Effector memory CD8-positive, alpha-beta T cell (primary cell): ENCODE results near the gene SCN8A.

Experiments used
- ATAC-seq: fragments of 150-1000 bp; cut with Tn5 transposase; replicated peaks from 2 replicates; pipeline ENCODE4 v1.10.0; 2021; ENCODE audit warnings: mild to moderate bottlenecking, moderate library complexity
- DNase-seq, 3 experiments: peaks; one replicate each; pipeline ENCODE4 v3.0.0; 2021
- H3K27ac Mint-ChIP-seq, 2 donors: one replicate each; pipeline ENCODE4 v1.8.0; 2022; ENCODE audit warnings: mild to moderate bottlenecking in 2 of 2, mixed read lengths in 2 of 2, moderate library complexity in 2 of 2
- H3K27me3 Mint-ChIP-seq, 2 donors: one replicate each; pipeline ENCODE4 v1.8.0; 2022; ENCODE audit warnings: mixed read lengths in 2 of 2
- H3K36me3 Mint-ChIP-seq: one replicate; pipeline ENCODE4 v1.8.0; 2022; ENCODE audit warnings: mild to moderate bottlenecking, moderate library complexity, mixed read lengths; ENCODE audit not compliant: insufficient read depth
- H3K4me1 Mint-ChIP-seq, 2 donors: one replicate each; pipeline ENCODE4 v1.8.0; 2022; ENCODE audit warnings: low read depth in 2 of 2, mixed read lengths in 2 of 2
- H3K4me3 Mint-ChIP-seq, 2 donors: one replicate each; pipeline ENCODE4 v1.8.0; 2022; ENCODE audit warnings: mild to moderate bottlenecking in 2 of 2, mixed read lengths in 2 of 2, moderate library complexity in 2 of 2
- H3K9me3 Mint-ChIP-seq, 2 donors: one replicate each; pipeline ENCODE4 v1.8.0; 2022; ENCODE audit warnings: mixed read lengths in 2 of 2

SCN8A gene

GRCh38 chr12:51752234-51752889 lies 161.3 kb downstream of the SCN8A start:
- Mint-ChIP-seq H3K27me3 (peaks cover 0 to 33% of the 10 kb centered on the region in 2 donors), H3K9me3 (no peaks in the 10 kb centered on the region), H3K36me3 (no peaks in the 10 kb centered on the region), H3K4me1 (no peaks in the 10 kb centered on the region), H3K4me3 (no peak overlapping the region), H3K27ac (no peak overlapping the region)
- DNase-seq (no peak), ATAC-seq (no peak)

DNA sequence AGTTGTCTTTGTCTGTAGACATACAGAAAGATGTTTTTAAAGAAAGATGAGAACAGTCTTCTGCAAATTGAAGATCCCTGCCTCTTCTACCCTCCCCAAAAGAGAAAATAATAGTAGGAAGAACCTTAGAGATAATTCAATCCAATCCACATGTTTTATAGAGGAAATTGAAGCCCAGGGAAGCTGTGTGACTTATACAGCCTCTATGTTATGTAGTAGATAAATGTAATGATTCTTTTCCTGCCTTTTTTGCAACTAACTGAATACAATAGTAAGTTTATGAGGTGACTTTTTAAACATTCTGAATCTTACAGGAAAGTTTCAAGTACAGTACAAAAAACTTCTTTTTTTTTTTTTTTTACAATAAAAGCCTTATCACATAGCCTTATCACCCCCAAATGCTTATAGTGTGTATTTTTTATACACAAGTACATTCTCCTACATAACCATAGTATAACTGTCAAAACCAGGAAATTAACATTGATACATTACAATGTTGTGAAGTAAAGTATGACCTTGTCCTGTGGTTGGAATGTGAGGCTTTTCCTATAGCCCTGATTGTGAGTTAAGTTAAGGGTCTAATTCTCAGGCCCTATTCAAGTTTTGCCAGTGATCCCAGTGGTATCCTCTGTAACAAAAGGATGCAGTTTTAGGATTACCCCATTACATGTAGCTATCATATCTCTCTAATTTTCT lies 163.1 kb downstream of the SCN8A start:
- peaks cover 0 to 33% of the 10 kb centered on the region in 2 donors for H3K27me3 Mint-ChIP-seq
- H3K4me3 Mint-ChIP-seq = no peak overlapping the region
- ATAC-seq (no peak), DNase-seq (no peak)
- H3K9me3 Mint-ChIP-seq = no peaks in the 10 kb centered on the region
- no peaks in the 10 kb centered on the region for H3K4me1 Mint-ChIP-seq
- no peaks in the 10 kb centered on the region for H3K36me3 Mint-ChIP-seq
- H3K27ac Mint-ChIP-seq = no peak overlapping the region

- no peaks in the 10 kb centered on the region for H3K36me3 Mint-ChIP-seq
- no peak overlapping the region for H3K4me3 Mint-ChIP-seq
- no peak overlapping the region for H3K27ac Mint-ChIP-seq
- H3K9me3 Mint-ChIP-seq = no peaks in the 10 kb centered on the region
- DNase-seq (no peak), ATAC-seq (no peak)
- no peaks in the 10 kb centered on the region for H3K4me1 Mint-ChIP-seq
- H3K27me3 Mint-ChIP-seq = peaks cover 0 to 33% of the 10 kb centered on the region in 2 donors
These were observed 164.2 kb downstream of the SCN8A start for GRCh38 chr12:51755251-51755650.

DNA sequence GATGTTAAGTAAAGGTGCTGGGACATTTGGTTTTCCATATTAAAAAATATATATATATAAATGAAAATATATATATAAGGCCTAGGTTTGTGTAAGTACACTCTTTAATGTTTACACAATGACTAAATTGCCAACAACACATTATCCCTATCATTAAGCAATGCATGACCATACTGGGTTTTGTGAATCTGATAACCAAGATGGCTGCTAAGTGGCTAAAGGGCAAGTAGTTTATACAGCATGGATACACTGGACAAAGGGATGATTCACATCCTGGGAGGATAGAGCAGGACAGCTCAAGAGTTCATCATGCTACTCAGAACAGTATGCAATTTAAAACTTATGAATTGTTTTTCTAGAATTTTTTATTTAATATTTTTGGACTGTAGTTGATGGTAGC lies 168.1 kb downstream of the SCN8A start:
- H3K27ac Mint-ChIP-seq = no peak overlapping the region
- DNase-seq = no peak
- no peak for ATAC-seq
- H3K27me3 Mint-ChIP-seq = peaks cover 0 to 16% of the 10 kb centered on the region in 2 donors
- no peak overlapping the region for H3K4me3 Mint-ChIP-seq
- H3K4me1 Mint-ChIP-seq = no peaks in the 10 kb centered on the region
- no peaks in the 10 kb centered on the region for H3K9me3 Mint-ChIP-seq
- H3K36me3 Mint-ChIP-seq = no peaks in the 10 kb centered on the region

DNA sequence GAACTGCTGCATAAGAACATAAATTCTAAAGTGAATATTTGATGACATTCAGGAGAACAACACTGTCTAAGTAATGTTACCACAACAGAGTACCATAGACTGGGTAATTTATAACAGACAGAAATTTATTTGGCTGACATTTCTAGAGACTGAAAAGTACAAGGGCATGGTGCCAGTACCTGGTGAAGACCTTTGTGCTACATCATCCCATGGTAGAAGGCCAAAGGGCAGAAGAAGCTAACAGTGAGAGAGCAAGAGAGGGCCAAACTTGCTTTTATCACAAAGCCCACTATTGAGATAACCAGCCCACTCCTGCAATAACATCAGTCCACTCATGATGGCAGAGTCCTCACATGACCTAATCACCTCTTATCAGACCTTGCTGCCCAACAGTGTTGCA lies 168.7 kb downstream of the SCN8A start:
- no peak for ATAC-seq
- no peak for DNase-seq
- Mint-ChIP-seq H3K27me3 (peaks cover 0 to 16% of the 10 kb centered on the region in 2 donors), H3K9me3 (no peaks in the 10 kb centered on the region), H3K4me1 (no peaks in the 10 kb centered on the region), H3K4me3 (no peak overlapping the region), H3K27ac (no peak overlapping the region), H3K36me3 (no peaks in the 10 kb centered on the region)

- ATAC-seq (no peak), DNase-seq (no peak)
- no peaks in the 10 kb centered on the region for H3K36me3 Mint-ChIP-seq
- no peak overlapping the region for H3K27ac Mint-ChIP-seq
- H3K4me1 Mint-ChIP-seq = no peaks in the 10 kb centered on the region
- peaks cover 0 to 16% of the 10 kb centered on the region in 2 donors for H3K27me3 Mint-ChIP-seq
- no peaks in the 10 kb centered on the region for H3K9me3 Mint-ChIP-seq
- H3K4me3 Mint-ChIP-seq = no peak overlapping the region
These were observed 169.2 kb downstream of the SCN8A start for GRCh38 chr12:51760231-51760630.

DNA sequence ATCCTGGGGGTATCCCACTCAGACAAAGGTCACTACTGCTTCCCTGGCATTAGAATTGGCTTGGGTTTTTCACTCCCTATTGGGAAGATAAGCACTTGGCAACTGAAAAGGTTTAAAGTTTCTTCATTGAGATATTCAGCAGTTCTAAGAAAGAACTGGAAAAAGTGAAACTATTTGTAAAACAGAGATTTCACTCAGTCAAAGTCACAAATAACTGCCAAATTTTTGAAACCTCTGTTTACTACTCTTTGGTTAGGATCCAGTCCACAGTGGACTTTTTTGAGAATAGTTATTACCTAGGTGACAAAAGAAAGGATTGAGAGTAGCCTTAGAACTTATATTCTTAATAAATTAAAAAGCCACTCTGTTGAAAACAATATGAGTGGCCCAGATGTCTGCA lies 172.7 kb downstream of the SCN8A start:
- Mint-ChIP-seq H3K27ac (no peak overlapping the region), H3K4me3 (no peak overlapping the region), H3K9me3 (no peaks in the 10 kb centered on the region), H3K36me3 (no peaks in the 10 kb centered on the region), H3K4me1 (no peaks in the 10 kb centered on the region), H3K27me3 (peaks cover 0 to 7% of the 10 kb centered on the region in 2 donors)
- DNase-seq (no peak), ATAC-seq (no peak)

DNA sequence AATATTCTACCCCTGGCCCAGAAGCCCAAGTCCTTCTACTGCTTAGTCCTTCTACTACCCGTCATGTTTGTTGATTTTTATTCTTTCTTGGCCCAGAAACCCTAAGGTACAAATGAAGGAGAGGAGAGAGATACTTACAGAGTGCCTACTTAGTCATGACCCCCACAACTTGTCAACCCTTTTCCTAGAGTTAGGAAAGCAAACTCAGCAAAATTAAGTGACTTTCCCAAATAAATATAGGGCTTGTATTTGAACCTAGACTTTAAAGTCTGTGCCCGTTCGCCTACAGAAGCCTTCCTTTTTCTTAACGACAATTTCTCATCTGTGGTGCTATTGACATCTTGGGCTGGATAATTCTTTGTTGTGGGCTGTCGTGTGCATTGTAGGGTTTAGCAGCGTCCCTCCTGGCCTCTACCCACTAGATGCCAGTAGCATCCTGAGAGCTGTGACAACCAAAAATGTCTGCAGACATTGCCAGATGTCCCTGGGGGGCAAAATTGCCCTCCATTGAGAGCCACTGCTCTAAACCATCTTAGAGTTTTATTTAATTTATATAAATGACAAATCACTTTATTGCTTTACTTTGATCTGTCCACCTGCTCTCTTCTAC lies 175.1 kb downstream of the SCN8A start:
- ATAC-seq (no peak), DNase-seq (no peak)
- Mint-ChIP-seq H3K4me3 (no peak overlapping the region), H3K4me1 (no peaks in the 10 kb centered on the region), H3K27me3 (peaks cover 0 to 25% of the 10 kb centered on the region in 2 donors), H3K36me3 (no peaks in the 10 kb centered on the region), H3K27ac (peak overlapping the region in 1 of 2 donors; percentile 34), H3K9me3 (no peaks in the 10 kb centered on the region)

- no peak overlapping the region for H3K27ac Mint-ChIP-seq
These were observed 180.0 kb downstream of the SCN8A start for GRCh38 chr12:51771008-51771407.

DNA sequence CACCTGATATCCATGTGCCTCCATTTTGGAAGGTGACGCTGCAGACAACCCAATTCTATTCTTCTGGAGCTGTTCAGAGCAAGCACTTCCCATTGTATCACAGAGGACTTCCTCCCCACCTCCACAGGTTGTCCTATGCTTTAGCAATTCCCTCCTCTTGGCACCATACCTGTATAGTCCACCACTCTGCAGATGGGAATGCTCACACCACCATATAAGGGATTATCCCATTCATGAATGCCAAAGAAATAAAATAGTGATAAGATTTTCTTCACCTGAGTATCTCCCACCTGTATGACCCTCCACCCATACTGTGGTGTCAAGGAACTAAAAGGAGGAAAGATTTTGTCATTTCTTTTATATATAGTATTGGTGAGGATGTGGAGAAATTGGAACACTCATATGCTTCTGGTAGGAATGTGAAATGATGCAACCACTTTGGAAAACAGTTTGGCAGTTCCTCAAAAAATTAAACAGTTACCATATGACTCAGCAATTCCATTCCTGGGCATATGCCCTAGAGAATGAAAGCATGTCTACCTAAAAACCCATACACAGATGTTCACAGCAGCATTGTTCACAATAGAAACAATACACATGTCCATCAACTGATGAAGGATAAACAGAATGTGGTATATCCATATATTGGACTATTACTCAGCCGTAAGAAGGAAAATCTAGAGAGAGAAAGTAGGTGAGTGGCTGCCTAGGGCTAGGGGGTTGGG lies 182.3 kb downstream of the SCN8A start:
- Mint-ChIP-seq H3K4me3 (no peak overlapping the region), H3K9me3 (no peaks in the 10 kb centered on the region), H3K4me1 (no peaks in the 10 kb centered on the region), H3K27ac (no peak overlapping the region), H3K36me3 (peaks cover 6% of the 10 kb centered on the region), H3K27me3 (peaks cover 0 to 24% of the 10 kb centered on the region in 2 donors)
- DNase-seq (no peak), ATAC-seq (no peak)

More at GRCh38 chr12:51771008-51771407, 180.0 kb downstream of the SCN8A start:
- no peaks in the 10 kb centered on the region for H3K9me3 Mint-ChIP-seq
- no peaks in the 10 kb centered on the region for H3K4me1 Mint-ChIP-seq
- H3K36me3 Mint-ChIP-seq = peaks cover 6% of the 10 kb centered on the region
- DNase-seq (no peak), ATAC-seq (no peak)
- H3K27me3 Mint-ChIP-seq = peaks cover 0 to 24% of the 10 kb centered on the region in 2 donors
- H3K4me3 Mint-ChIP-seq = no peak overlapping the region

DNA sequence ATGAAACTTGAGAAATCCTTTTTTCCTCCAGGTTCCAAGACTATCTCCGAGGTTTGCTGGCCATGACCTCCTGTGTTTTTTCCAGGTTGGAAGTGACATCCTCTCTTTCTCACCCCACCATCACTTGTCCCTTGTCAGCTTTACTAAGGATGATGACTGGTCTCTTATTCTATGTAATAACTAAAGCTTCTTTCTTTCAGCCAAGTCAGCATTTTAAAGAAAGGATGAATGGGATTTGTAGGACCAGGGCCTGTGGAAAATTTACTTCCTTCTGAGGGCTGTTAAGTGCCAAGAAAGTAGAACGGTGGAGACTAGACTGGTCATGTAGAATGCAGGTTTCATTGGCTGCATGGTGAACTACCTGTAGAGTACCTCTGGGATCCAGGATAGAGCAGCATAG lies 183.9 kb downstream of the SCN8A start:
- Mint-ChIP-seq H3K27me3 (peaks cover 0 to 18% of the 10 kb centered on the region in 2 donors), H3K27ac (no peak overlapping the region), H3K9me3 (no peaks in the 10 kb centered on the region), H3K36me3 (peaks cover 6% of the 10 kb centered on the region), H3K4me3 (no peak overlapping the region), H3K4me1 (no peaks in the 10 kb centered on the region)
- DNase-seq (no peak), ATAC-seq (no peak)

GRCh38 chr12:51777457-51777856 lies 186.4 kb downstream of the SCN8A start:
- ATAC-seq = no peak
- Mint-ChIP-seq H3K9me3 (no peaks in the 10 kb centered on the region), H3K27ac (no peak overlapping the region), H3K27me3 (peaks cover 8 to 13% of the 10 kb centered on the region in 2 donors), H3K4me3 (no peak overlapping the region), H3K36me3 (peaks cover 6% of the 10 kb centered on the region), H3K4me1 (no peaks in the 10 kb centered on the region)
- DNase-seq = no peak

GRCh38 chr12:51777973-51778372 lies 186.9 kb downstream of the SCN8A start:
- H3K36me3 Mint-ChIP-seq = peaks cover 6% of the 10 kb centered on the region
- DNase-seq = no peak
- H3K27ac Mint-ChIP-seq = no peak overlapping the region
- peaks cover 8 to 18% of the 10 kb centered on the region in 2 donors for H3K27me3 Mint-ChIP-seq
- ATAC-seq = no peak
- H3K9me3 Mint-ChIP-seq = no peaks in the 10 kb centered on the region
- no peaks in the 10 kb centered on the region for H3K4me1 Mint-ChIP-seq
- H3K4me3 Mint-ChIP-seq = no peak overlapping the region
